HepG2 (cell line): ENCODE data around the gene CAMSAP3. TPM values are rescaled to one million over a fixed set of nuclear protein-coding genes. Genes with fewer than 3 reads are reported as not detected.

Experiments
- ATAC-seq: fragments of 200-7000 bp; cut with Tn5 transposase; 3 replicates; pipeline ENCODE4 v1.9.1; 2020; ENCODE audit warnings: mild to moderate bottlenecking, moderate library complexity
- BruUV-seq: library from RNA; stranded (reverse); fragments of 400-500 nt; replicated peaks from 2 replicates; lab custom pipeline; 2021; lab: Mats Ljungman, UMichigan
- CTCF ChIA-PET: fragments of 300-600 bp; formaldehyde crosslinking; extraction: SDS; loops from one replicate; lab custom pipeline; 2021; ENCODE audit warnings: low total read pairs, inconsistent platforms, low intra/inter-chr PET ratio; lab: Yijun Ruan, JAX
- POLR2A ChIA-PET: fragments of 350-600 bp; sonication (Branson Sonifier 250); formaldehyde crosslinking; loops from one replicate; lab custom pipeline; 2020; ENCODE audit warnings: antibody characterized with exemption, inconsistent platforms; lab: Yijun Ruan, JAX
- DNase-seq: peaks from one replicate; pipeline ENCODE4 v3.0.0-alpha.2; 2015; ENCODE audit warnings: low spot score
- FAIRE-seq: peaks from 3 replicates; lab custom pipeline; 2011; peaks lifted over from hg19 to GRCh38; lab: Jason Lieb, UNC
- H2AFZ ChIP-seq: one replicate; pipeline ENCODE4 v1.6.1; 2011; ENCODE audit warnings: low read length, inconsistent platforms
- H3K27ac ChIP-seq: fragments of 300-600 bp; 3 replicates; pipeline ENCODE4 v1.8.0; 2011; ENCODE audit warnings: mixed run types, mild to moderate bottlenecking, mixed read lengths, low read length, inconsistent platforms; ENCODE audit not compliant: insufficient read depth; ENCODE audit errors: extremely low read length
- H3K27me3 ChIP-seq, 2 experiments: fragments of 200-600 bp in 1 of 2; 2 replicates in 1 of 2; 3 replicates in 1 of 2; pipeline versions ENCODE4 v1.6.0 to v1.8.0; 2011; ENCODE audit warnings: low read length in 2 of 2, mild to moderate bottlenecking in 2 of 2, moderate library complexity in 2 of 2, inconsistent platforms in 1 of 2; ENCODE audit not compliant: insufficient read depth in 2 of 2, control insufficient read depth in 1 of 2
- H3K36me3 ChIP-seq, 2 experiments: fragments of 200-600 bp in 1 of 2; replicated peaks in 1 of 2; 2 replicates in 1 of 2; 3 replicates in 1 of 2; pipeline versions ENCODE4 v1.5.1 to v1.8.0; 2011; ENCODE audit warnings: low read length in 2 of 2, inconsistent platforms in 1 of 2; ENCODE audit not compliant: insufficient read depth in 2 of 2, control insufficient read depth in 1 of 2
- H3K4me1 ChIP-seq: 2 replicates; pipeline ENCODE4 v1.5.1; 2012; ENCODE audit warnings: low read length, inconsistent platforms; ENCODE audit not compliant: insufficient read depth
- H3K4me2 ChIP-seq: 2 replicates; pipeline ENCODE4 v1.6.0; 2011; ENCODE audit warnings: low read depth, low read length, inconsistent platforms
- H3K4me3 ChIP-seq, 3 experiments: fragments of 200-600 bp in 1 of 3; sonication (generic), shearing (Covaris generic) in 1 of 3; replicated peaks in 1 of 3; 2 replicates each; pipeline ENCODE4 v1.5.1; 2011 to 2016; ENCODE audit warnings: low read length in 3 of 3, inconsistent platforms in 2 of 3, low read depth in 2 of 3, mild to moderate bottlenecking in 2 of 3, control low read depth in 1 of 3, mixed read lengths in 1 of 3; ENCODE audit not compliant: insufficient read depth in 1 of 3
- H3K79me2 ChIP-seq: one replicate; pipeline ENCODE4 v1.6.1; 2011; ENCODE audit warnings: low read length, inconsistent platforms; ENCODE audit not compliant: insufficient read depth
- H3K9ac ChIP-seq: 2 replicates; pipeline ENCODE4 v1.6.0; 2011; ENCODE audit warnings: mild to moderate bottlenecking, low read depth, low read length, inconsistent platforms; ENCODE audit not compliant: insufficient read depth
- H3K9me3 ChIP-seq: 2 replicates; pipeline ENCODE4 v1.5.1; 2012; ENCODE audit warnings: mild to moderate bottlenecking, low read length
- H4K20me1 ChIP-seq: 2 replicates; pipeline ENCODE4 v1.6.0; 2011; ENCODE audit warnings: inconsistent platforms, mild to moderate bottlenecking, low read length, moderate library complexity; ENCODE audit not compliant: insufficient read depth
- ELF3 ChIP-seq: IDR thresholded peaks from 2 replicates; pipeline ENCODE4 v1.6.1; 2016; ENCODE audit warnings: missing genetic modification reagents, missing compliant biosample characterization
- ERF ChIP-seq: IDR thresholded peaks from 2 replicates; pipeline ENCODE4 v1.6.1; 2018; ENCODE audit warnings: missing biosample characterization, missing genetic modification reagents
- HNF4G ChIP-seq, 2 experiments: sonication (generic) in 1 of 2; formaldehyde crosslinking in 1 of 2; IDR thresholded peaks; 2 replicates each; pipeline versions ENCODE4 v1.4.0 to v1.6.1; 2011 to 2020; ENCODE audit warnings: borderline replicate concordance in 2 of 2, low read depth in 2 of 2, mild to moderate bottlenecking in 2 of 2, low read length in 1 of 2, missing genetic modification reagents in 1 of 2, moderate library complexity in 1 of 2
- IRF2 ChIP-seq: IDR thresholded peaks from 2 replicates; pipeline ENCODE4 v1.6.1; 2018; ENCODE audit warnings: missing genetic modification reagents, missing compliant biosample characterization
- POLR2A ChIP-seq, 2 experiments: IDR thresholded peaks; 2 replicates each; pipeline ENCODE4 v1.6.1; 2011; ENCODE audit warnings: low read depth in 2 of 2, low read length in 2 of 2, mild to moderate bottlenecking in 1 of 2, moderate library complexity in 1 of 2; ENCODE audit not compliant: insufficient read depth in 1 of 2
- PPARG ChIP-seq: conservative IDR thresholded peaks from 2 replicates; pipeline ENCODE4 v1.6.1; 2016; ENCODE audit warnings: missing biosample characterization, missing genetic modification reagents
- ZBTB34 ChIP-seq: sonication (generic); formaldehyde crosslinking; IDR thresholded peaks from 2 replicates; pipeline ENCODE4 v1.8.0; 2022; ENCODE audit warnings: mild to moderate bottlenecking, missing genetic modification reagents
- ZBTB4 ChIP-seq: sonication (generic); formaldehyde crosslinking; IDR thresholded peaks from 2 replicates; pipeline ENCODE4 v1.4.0; 2020; ENCODE audit warnings: missing genetic modification reagents, mild to moderate bottlenecking, borderline replicate concordance
- ZNF451 ChIP-seq: sonication (generic); formaldehyde crosslinking; IDR thresholded peaks from 2 replicates; pipeline ENCODE4 v1.5.0; 2020; ENCODE audit warnings: mild to moderate bottlenecking, missing genetic modification reagents
- ZNF530 ChIP-seq: sonication (generic); formaldehyde crosslinking; IDR thresholded peaks from 2 replicates; pipeline ENCODE4 v1.5.0; 2020; ENCODE audit warnings: low read depth, mild to moderate bottlenecking, missing genetic modification reagents
- ZNF749 ChIP-seq: sonication (generic); formaldehyde crosslinking; IDR thresholded peaks from 2 replicates; pipeline ENCODE4 v1.8.0; 2022; ENCODE audit warnings: mild to moderate bottlenecking, missing genetic modification reagents, moderate library complexity, borderline replicate concordance
- ZNF891 ChIP-seq: sonication (generic); formaldehyde crosslinking; IDR thresholded peaks from 2 replicates; pipeline ENCODE4 v1.5.0; 2020; ENCODE audit warnings: mild to moderate bottlenecking, missing genetic modification reagents
- WGBS: methylation state at CpG from one replicate; pipeline ENCODE4 v1.1.6; 2017; ENCODE audit warnings: low lambda C conversion rate; 5-methylcytosine and 5-hydroxymethylcytosine counted together
- in situ Hi-C: cut with HindIII; loops from 2 replicates; pipeline ENCODE4 v1.10.0; 2017; ENCODE audit warnings: low pct_unique_long_range_greater_than_20kb; ENCODE audit not compliant: extremely low pct_ligation_motif_present
- intact Hi-C: fragments of 100-400 bp; cut with micrococcal nuclease; formaldehyde crosslinking; loops from one replicate; pipeline ENCODE4 v1.10.0; 2022; ENCODE audit not compliant: unreplicated experiment
- polyA plus RNA-seq, 8 experiments: library from polyadenylated mRNA; depleted of rRNA in 3 of 8; stranded (reverse) in 7 of 8; unstranded in 1 of 8; fragments of >200 nt; fragmentation: Illumina TruSeq in 4 of 8; extraction: Trizol in 4 of 8; gene quantifications; 2 replicates each; pipeline versions ENCODE4 v1.2.1 to v1.2.3, GENCODE V29; 2011 to 2016; ENCODE audit warnings: low read depth in 4 of 8, missing spikeins in 1 of 8, mixed read lengths in 1 of 8; ENCODE audit not compliant: insufficient read depth in 1 of 8
- total RNA-seq, 5 experiments: library from RNA; depleted of rRNA; stranded (reverse); fragments of >200 nt; fragmentation: Illumina TruSeq; extraction: Trizol; gene quantifications; 2 replicates each; pipeline ENCODE4 v1.2.3, GENCODE V29; 2016; ENCODE audit warnings: low read depth in 1 of 5

CAMSAP3 gene
- total and polyA plus RNA-seq, 2 of the 13 experiments (the other 11 are each of a cell fraction or from before 2014, with no cell fraction given), result 10.8 to 11.8 TPM

- Histone ChIP-seq H3K27ac (peak overlapping the region; percentile 71), H2AFZ (no peak overlapping the region), H3K79me2 (peaks cover 38% of the 10 kb centered on the region), H3K9me3 (no peaks in the 10 kb centered on the region), H3K4me1 (peaks cover 22% of the 10 kb centered on the region), H3K9ac (peak overlapping the region; percentile 92), H3K27me3 (no peaks in the 10 kb centered on the region; a peak in 1 of 5 replicates), H3K4me2 (peak overlapping the region; percentile 82), H3K4me3 (peak overlapping the region; percentile 94 to 98 (median 94)), H3K36me3 (peaks cover 9 to 31% of the 10 kb centered on the region in 2 experiments), H4K20me1 (no peaks in the 10 kb centered on the region)
- FAIRE-seq (no peak), ATAC-seq (peak; percentile 55), DNase-seq (no peak)
- ChIA-PET CTCF (no interaction called here), POLR2A (interaction anchor here (1.1 to 2.2 kb wide), 4 partner anchors 24 to 559 kb away, joined by 3 to 15 read pairs (median 4); partner anchors contain the start of genes CAMSAP3 and ZNF557)
- WGBS, result 3% methylated on average over 14 of the region's 15 CpGs
- in situ Hi-C loops (no loop called here), intact Hi-C loops (no loop called here)
- TSS peak; percentile 84 for BruUV-seq
- TF ChIP-seq ERF (CRISPR knock-in tag) (0 out of 2 replicates have a peak, but pooled peaks have one; percentile 7), ZNF891 (CRISPR knock-in tag) (0 out of 2 replicates have a peak, but pooled peaks have one; percentile 14), ZNF530 (CRISPR knock-in tag) (no peak), ELF3 (CRISPR knock-in tag) (0 out of 2 replicates have a peak, but pooled peaks have one; percentile 6), ZBTB34 (CRISPR knock-in tag) (0 out of 2 replicates have a peak, but pooled peaks have one; percentile 12), PPARG (CRISPR knock-in tag) (no peak; the same call in 1 of the 2 replicates), HNF4G (IDR thresholded peaks at IDR 0.05; ENCODE audit: borderline replicate concordance, low read depth, low read length) (no peak), HNF4G (CRISPR knock-in tag; IDR thresholded peaks at IDR 0.05; ENCODE audit: borderline replicate concordance, low read depth) (0 out of 2 replicates have a peak, but pooled peaks have one; percentile 50), POLR2A (IDR thresholded peaks at IDR 0.05; ENCODE audit: insufficient read depth in 1 of 2, low read depth in 2 of 2, low read length in 2 of 2) (no peak), ZNF451 (CRISPR knock-in tag) (0 out of 2 replicates have a peak, but pooled peaks have one; percentile 10), ZNF749 (CRISPR knock-in tag) (0 out of 2 replicates have a peak, but pooled peaks have one; percentile 32), IRF2 (CRISPR knock-in tag) (0 out of 2 replicates have a peak, but pooled peaks have one; percentile 4), ZBTB4 (CRISPR knock-in tag) (0 out of 2 replicates have a peak, but pooled peaks have one; percentile 55)
Measured at GRCh38 chr19:7628589-7629311, 33.1 kb downstream of the CAMSAP3 start.
